Hematopoietic multipotent progenitor cell treated with erythropoietin and hydrocortisone succinate and interleukin-3 and kit ligand, for 8 days (in vitro differentiated cells): ENCODE results near the gene ISCA2.

Experiments
- DNase-seq: peaks from one replicate; pipeline ENCODE4 v3.0.0-alpha.2; 2015

ISCA2 gene

GRCh38 chr14:74509587-74510222 lies 16.1 kb downstream of the ISCA2 start:
- no peak for DNase-seq

GRCh38 chr14:74510223-74510931 lies 16.8 kb downstream of the ISCA2 start:
- no peak for DNase-seq

- DNase-seq = no peak
Observed at GRCh38 chr14:74510959-74511409, 17.4 kb downstream of the ISCA2 start.

DNA sequence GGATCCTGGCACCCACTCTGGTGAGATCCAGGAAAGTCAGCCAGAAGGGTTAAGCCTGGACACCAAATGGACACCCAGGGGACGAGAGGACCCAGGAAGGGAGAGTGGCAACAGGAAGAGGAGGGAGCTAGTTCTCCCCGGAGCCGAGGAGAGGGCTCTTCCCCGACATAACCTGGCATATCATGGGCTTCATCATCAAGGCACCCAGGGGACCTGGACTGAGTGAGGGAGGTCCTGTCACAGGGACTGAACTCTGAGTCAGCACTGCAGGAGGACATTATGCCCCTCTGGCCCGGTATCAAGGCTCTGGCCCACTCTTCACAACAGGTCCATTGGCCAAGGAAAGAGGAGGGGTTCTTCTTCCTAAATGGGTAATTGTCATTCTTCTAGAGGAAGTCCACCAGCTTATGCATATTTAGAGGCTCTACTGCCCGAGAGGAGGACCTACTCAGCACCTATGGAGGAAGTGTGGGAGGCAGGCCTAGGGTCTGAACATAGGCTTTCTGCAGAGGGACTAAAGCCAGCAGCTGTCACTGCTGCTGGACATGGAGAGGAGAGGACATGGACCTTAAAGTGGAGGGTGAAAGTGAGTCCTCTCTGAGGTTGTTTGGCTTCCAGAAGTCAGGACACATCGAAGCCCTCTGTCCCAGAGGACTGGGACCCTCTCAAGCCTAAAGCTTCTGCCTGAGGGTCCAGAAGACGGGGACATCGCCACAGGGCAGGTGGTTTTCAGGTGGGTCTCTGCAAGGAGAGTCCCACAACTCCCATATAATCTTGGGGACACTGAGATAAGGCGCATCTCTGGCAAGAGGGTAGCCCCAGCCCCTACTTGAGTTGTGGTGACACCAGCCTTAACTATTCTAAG lies 18.6 kb downstream of the ISCA2 start:
- DNase-seq = no peak

GRCh38 chr14:74514471-74514941 lies 20.9 kb downstream of the ISCA2 start:
- DNase-seq = no peak

DNA sequence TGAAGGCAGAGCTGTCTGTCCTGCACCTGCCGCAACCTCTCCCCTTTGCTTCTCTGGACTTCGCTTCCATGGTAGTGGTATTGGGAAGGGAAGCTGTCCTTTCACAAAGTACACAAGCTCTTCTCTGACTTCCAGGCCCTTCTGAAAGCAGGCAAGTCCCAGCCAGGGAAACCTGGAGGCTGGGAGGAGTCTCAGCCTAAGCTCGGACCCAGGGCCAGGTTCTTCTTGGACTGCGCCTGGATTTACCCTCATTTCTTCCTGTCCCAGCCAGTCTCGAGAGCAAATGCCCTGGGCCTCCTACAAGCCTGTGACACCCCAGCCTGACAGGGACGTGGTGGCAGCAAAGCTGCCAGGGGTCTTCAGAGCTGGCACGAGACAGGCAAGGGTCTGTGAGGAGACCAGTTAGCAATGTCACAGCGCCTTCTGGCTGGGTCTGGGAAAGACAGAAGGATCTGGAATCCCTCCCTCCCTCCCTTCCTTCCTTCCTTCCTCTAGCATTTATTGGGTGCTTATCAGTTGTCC lies 22.4 kb downstream of the ISCA2 start:
- no peak for DNase-seq

- DNase-seq = no peak
Observed at GRCh38 chr14:74516451-74517160, 23.0 kb downstream of the ISCA2 start.

DNA sequence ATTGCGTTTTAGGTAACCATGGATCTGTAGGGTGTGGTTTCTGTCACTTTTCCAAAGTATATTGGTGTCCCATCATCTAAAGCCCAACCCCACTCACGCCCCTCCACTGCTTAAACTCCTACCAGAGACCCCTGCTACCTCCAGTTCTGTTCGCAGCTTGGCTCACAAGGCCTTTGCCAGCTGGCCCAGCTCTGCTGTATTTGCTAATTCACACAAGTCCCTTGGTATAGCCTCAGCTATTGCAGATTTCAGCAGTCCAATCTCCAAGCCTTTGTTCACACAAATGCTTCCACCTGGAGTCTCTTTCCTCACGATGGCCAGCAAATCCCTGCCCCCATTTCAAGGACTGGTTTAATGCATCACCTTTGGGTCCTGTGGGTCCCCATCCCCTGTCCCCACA lies 24.2 kb downstream of the ISCA2 start:
- DNase-seq = no peak

GRCh38 chr14:74518221-74518620 lies 24.7 kb downstream of the ISCA2 start:
- DNase-seq = no peak

DNA sequence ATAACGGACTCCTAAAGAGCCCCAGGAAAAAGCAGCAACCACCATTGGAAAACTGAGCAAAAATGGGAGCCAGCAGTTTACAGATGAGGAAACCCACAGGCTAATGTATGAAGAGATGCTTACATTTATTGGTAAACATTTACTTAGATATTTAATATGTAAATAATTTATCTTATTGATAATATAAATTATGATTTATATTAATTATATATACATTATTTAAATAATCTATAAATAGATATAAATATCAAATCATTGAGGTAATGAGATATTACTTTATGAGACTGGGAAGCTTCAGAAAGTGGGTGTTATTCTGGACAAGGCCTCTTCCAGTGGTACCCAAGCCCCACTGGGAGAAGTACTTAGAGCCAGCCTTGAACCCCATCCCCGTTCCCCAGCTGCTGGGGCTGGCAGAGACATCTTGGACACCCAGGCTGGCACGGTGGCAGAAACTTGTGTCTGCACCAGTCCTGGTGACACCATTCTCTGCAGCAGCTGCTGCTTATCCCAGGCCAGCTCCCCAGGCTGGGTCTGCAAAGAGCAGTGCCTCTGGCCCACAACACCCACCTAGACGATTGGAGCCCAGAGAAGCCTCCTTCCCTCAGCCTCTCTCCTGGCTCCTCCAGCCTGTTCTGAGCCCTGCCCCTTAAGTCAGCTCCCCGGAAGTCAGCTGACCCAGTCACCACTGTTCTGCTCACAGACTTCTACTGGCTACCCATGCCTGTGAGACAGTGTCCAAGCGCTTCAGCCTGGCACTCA lies 25.9 kb downstream of the ISCA2 start:
- DNase-seq = no peak

GRCh38 chr14:74521756-74522155 lies 28.2 kb downstream of the ISCA2 start:
- DNase-seq = no peak

GRCh38 chr14:74522740-74523139 lies 29.2 kb downstream of the ISCA2 start:
- no peak for DNase-seq

DNA sequence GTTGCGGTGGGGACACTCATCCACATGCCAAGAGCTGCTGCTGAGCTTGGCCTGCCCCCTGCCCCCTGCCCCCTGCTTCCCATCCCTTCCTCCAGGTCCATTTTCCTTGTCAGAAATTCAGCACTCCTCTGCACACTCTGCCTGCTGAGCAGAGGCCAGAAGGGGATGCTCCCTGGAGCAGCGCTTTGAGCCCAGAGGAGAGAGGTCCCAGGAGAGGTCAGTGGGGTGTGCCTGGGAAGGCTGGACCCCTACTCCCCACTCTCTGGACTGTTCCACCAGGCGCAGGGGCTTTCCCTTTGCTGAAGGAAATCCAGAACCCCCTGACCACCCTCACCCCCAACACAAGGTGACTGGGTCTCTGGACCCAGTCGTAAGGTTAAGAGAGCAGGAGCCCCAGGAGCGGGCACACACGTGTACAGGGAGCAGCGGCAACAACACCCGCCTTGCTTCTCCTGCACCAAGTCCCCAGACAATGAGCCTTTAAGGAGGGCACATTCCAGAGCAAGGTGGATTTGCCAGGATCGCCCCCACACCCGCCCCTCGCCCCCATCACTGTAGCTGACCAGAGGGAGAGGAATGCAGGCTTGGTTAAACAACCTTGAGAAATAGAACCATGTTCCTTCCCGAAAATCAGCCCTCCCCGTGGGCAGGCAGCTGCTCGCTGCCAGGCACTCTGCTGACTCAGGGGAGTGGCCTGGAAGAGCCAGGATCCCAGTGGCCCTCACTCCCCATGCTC lies 30.7 kb downstream of the ISCA2 start:
- DNase-seq = no peak

GRCh38 chr14:74524812-74525135 lies 31.2 kb downstream of the ISCA2 start:
- no peak for DNase-seq

GRCh38 chr14:74525361-74525851 lies 31.8 kb downstream of the ISCA2 start:
- DNase-seq = no peak

GRCh38 chr14:74526854-74527585 lies 33.5 kb downstream of the ISCA2 start:
- no peak for DNase-seq

- DNase-seq = no peak
Observed at GRCh38 chr14:74527736-74528280, 34.2 kb downstream of the ISCA2 start.

GRCh38 chr14:74528406-74528805 lies 34.8 kb downstream of the ISCA2 start:
- no peak for DNase-seq

DNA sequence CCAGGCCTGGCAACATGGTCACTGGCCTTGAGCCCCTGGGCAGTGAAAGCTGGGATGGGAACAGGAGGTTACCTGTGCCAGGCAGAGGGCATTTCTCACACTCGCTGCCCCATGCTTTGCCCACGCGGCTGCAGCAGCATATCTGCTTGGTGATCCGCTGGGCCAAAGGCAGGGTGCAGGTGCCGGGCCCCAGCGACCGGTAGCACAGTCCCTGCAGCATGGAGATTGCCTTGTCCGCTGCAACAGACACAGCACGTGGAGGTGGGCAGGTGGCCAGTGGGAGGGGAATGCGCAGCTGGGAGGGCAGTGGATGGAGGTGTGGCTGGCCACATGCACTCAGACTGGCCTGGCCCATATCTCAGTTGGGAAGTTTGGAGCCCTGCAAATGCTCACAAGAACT lies 35.3 kb downstream of the ISCA2 start:
- DNase-seq = no peak

DNA sequence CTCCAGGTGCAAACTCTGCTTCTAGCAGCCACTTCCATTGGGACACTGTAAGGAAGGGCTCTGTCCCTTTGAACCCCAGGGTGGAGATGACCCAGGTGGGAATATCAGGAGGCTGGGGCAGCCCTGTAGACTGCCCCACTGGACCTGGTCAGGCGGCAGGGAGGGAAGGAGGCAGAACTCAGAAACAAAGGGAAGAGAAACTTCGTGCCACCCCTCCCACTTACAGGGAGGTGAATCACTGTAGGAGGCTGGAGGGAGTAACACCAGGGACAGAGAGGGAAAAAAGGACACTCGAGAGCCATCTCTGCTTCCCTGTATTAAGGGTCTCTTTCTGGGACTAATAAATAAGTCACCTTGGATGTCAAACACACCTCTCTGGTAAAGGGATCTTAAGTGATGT lies 37.4 kb downstream of the ISCA2 start:
- DNase-seq = no peak
